Panc1 (cell line): ENCODE data around the gene TLE7. TPM values are rescaled to one million over a fixed set of nuclear protein-coding genes. Genes with fewer than 3 reads are reported as not detected.

Source experiments
- ATAC-seq: fragments of 200-7000 bp; cut with Tn5 transposase; 2 replicates; pipeline ENCODE4 v1.9.1; 2020; ENCODE audit warnings: mild to moderate bottlenecking, moderate library complexity
- BruUV-seq: library from RNA; stranded (reverse); fragments of 400-500 nt; replicated peaks from 2 replicates; lab custom pipeline; 2021; lab: Mats Ljungman, UMichigan
- CTCF ChIA-PET: fragments of 300-600 bp; sonication (Branson Sonifier 250); formaldehyde crosslinking; loops from one replicate; lab custom pipeline; 2022; ENCODE audit warnings: antibody characterized with exemption; lab: Charles Lee
- POLR2A ChIA-PET: fragments of 300-600 bp; sonication (Branson Sonifier 250); formaldehyde crosslinking; loops from one replicate; lab custom pipeline; 2022; ENCODE audit warnings: antibody characterized with exemption; lab: Charles Lee
- DNase-seq: peaks from one replicate; pipeline ENCODE4 v3.0.0-alpha.2; 2010; ENCODE audit warnings: low read depth, low spot score
- H3K27ac ChIP-seq: 2 replicates; pipeline ENCODE4 v1.5.1; 2011; ENCODE audit warnings: mild to moderate bottlenecking, low read length, inconsistent platforms
- H3K27me3 ChIP-seq: fragments of 200-500 bp; sonication (Bioruptor generic); 2 replicates; pipeline ENCODE4 v1.6.0; 2014; ENCODE audit warnings: low read length, inconsistent platforms; ENCODE audit not compliant: control insufficient read depth, insufficient read depth
- H3K36me3 ChIP-seq: fragments of 200-500 bp; sonication (Bioruptor generic); 2 replicates; pipeline ENCODE4 v1.5.1; 2014; ENCODE audit warnings: inconsistent platforms, mild to moderate bottlenecking, low read length, moderate library complexity; ENCODE audit not compliant: control insufficient read depth, insufficient read depth
- H3K4me1 ChIP-seq: 2 replicates; pipeline ENCODE4 v1.5.1; 2011; ENCODE audit warnings: inconsistent platforms, mild to moderate bottlenecking, low read length, moderate library complexity; ENCODE audit not compliant: control insufficient read depth, insufficient read depth
- H3K4me3 ChIP-seq, 2 experiments: 2 replicates each; pipeline ENCODE4 v1.5.1; 2011 to 2012; ENCODE audit warnings: low read depth in 2 of 2, low read length in 2 of 2, mild to moderate bottlenecking in 2 of 2, inconsistent platforms in 1 of 2, moderate library complexity in 1 of 2
- H3K9me3 ChIP-seq: fragments of 200-500 bp; sonication (Bioruptor generic); 2 replicates; pipeline ENCODE4 v1.5.1; 2014; ENCODE audit warnings: low read depth, mild to moderate bottlenecking, inconsistent platforms, low read length, moderate library complexity; ENCODE audit not compliant: control insufficient read depth, insufficient read depth
- POLR2AphosphoS5 ChIP-seq: IDR thresholded peaks from 2 replicates; pipeline ENCODE4 v1.6.1; 2012; ENCODE audit warnings: mild to moderate bottlenecking, low read depth, low read length, moderate library complexity
- SIN3A ChIP-seq: IDR thresholded peaks from 2 replicates; pipeline ENCODE4 v1.6.1; 2012; ENCODE audit warnings: low read depth, mild to moderate bottlenecking, low read length, moderate library complexity, borderline replicate concordance; ENCODE audit not compliant: insufficient read depth
- TCF7L2 ChIP-seq: IDR thresholded peaks from 2 replicates; pipeline ENCODE4 v1.6.1; 2011; ENCODE audit warnings: mild to moderate bottlenecking, low read depth, low read length, inconsistent platforms
- in situ Hi-C: cut with HindIII; loops from 2 replicates; pipeline ENCODE4 v1.10.0; 2016; ENCODE audit warnings: low sequenced_read_pairs, low pct_unique_long_range_greater_than_20kb
- intact Hi-C: fragments of 100-400 bp; cut with micrococcal nuclease; formaldehyde crosslinking; loops from one replicate; pipeline ENCODE4 v1.10.0; 2022; ENCODE audit not compliant: unreplicated experiment
- total RNA-seq: library from RNA; stranded (reverse); gene quantifications from one replicate; pipeline ENCODE4 v1.2.1, GENCODE V29; 2021; ENCODE audit not compliant: unreplicated experiment
- TF ChIP-seq, protein P1 (sequence below), 2 experiments: IDR thresholded peaks; 2 replicates each; pipeline ENCODE4 v1.6.1; 2011 to 2012; ENCODE audit warnings: low read depth in 2 of 2, control low read depth in 1 of 2, low read length in 1 of 2, mild to moderate bottlenecking in 1 of 2, moderate library complexity in 1 of 2; ENCODE audit not compliant: insufficient read depth in 1 of 2
- TF ChIP-seq, protein P2 (sequence below): fragments of 450-650 bp; IDR thresholded peaks from 2 replicates; pipeline ENCODE4 v1.5.1; 2017; ENCODE audit warnings: mild to moderate bottlenecking

The TLE7 gene
- total RNA-seq, 1 experiment from 2014 or later = not detected

DNA sequence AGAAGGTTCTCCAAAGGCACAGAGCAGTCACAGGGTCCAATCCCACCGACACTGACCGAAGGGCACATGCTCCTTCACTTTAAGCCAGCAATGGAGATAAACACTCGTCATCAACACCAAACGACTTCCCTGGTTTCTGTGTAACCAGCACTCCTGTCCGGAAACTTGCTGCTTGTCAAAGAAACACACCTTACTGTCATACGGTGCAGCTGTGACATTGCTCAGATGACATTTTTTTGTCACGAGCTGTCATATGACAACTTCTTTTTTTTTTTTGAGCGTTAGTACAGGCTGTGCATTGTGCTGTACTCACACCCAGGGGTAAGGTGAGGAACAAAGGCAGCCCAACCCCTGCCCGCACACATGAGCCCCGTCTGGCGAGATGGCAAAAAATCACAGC, 39.2 kb downstream of the TLE7 start:
- Histone ChIP-seq H3K4me1 (no peaks in the 10 kb centered on the region), H3K27me3 (peaks cover 6% of the 10 kb centered on the region; the same call in 1 of the 2 replicates), H3K36me3 (no peaks in the 10 kb centered on the region), H3K4me3 (no peak overlapping the region), H3K27ac (no peak overlapping the region), H3K9me3 (no peaks in the 10 kb centered on the region)
- CTCF ChIA-PET = no interaction called here
- ATAC-seq = no peak
- POLR2A ChIA-PET = no interaction called here
- no peak for DNase-seq
- no TSS peak for BruUV-seq
- intact Hi-C loops (no loop called here), in situ Hi-C loops (no loop called here)
- TF ChIP-seq TCF7L2 (no peak), POLR2AphosphoS5 (no peak), SIN3A (no peak)
- TF ChIP-seq, protein P1, sequence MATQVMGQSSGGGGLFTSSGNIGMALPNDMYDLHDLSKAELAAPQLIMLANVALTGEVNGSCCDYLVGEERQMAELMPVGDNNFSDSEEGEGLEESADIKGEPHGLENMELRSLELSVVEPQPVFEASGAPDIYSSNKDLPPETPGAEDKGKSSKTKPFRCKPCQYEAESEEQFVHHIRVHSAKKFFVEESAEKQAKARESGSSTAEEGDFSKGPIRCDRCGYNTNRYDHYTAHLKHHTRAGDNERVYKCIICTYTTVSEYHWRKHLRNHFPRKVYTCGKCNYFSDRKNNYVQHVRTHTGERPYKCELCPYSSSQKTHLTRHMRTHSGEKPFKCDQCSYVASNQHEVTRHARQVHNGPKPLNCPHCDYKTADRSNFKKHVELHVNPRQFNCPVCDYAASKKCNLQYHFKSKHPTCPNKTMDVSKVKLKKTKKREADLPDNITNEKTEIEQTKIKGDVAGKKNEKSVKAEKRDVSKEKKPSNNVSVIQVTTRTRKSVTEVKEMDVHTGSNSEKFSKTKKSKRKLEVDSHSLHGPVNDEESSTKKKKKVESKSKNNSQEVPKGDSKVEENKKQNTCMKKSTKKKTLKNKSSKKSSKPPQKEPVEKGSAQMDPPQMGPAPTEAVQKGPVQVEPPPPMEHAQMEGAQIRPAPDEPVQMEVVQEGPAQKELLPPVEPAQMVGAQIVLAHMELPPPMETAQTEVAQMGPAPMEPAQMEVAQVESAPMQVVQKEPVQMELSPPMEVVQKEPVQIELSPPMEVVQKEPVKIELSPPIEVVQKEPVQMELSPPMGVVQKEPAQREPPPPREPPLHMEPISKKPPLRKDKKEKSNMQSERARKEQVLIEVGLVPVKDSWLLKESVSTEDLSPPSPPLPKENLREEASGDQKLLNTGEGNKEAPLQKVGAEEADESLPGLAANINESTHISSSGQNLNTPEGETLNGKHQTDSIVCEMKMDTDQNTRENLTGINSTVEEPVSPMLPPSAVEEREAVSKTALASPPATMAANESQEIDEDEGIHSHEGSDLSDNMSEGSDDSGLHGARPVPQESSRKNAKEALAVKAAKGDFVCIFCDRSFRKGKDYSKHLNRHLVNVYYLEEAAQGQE (IDR thresholded peaks at IDR 0.05; ENCODE audit: insufficient read depth in 1 of 2, low read depth in 2 of 2, low read length in 1 of 2) = no peak
- TF ChIP-seq, protein P2, sequence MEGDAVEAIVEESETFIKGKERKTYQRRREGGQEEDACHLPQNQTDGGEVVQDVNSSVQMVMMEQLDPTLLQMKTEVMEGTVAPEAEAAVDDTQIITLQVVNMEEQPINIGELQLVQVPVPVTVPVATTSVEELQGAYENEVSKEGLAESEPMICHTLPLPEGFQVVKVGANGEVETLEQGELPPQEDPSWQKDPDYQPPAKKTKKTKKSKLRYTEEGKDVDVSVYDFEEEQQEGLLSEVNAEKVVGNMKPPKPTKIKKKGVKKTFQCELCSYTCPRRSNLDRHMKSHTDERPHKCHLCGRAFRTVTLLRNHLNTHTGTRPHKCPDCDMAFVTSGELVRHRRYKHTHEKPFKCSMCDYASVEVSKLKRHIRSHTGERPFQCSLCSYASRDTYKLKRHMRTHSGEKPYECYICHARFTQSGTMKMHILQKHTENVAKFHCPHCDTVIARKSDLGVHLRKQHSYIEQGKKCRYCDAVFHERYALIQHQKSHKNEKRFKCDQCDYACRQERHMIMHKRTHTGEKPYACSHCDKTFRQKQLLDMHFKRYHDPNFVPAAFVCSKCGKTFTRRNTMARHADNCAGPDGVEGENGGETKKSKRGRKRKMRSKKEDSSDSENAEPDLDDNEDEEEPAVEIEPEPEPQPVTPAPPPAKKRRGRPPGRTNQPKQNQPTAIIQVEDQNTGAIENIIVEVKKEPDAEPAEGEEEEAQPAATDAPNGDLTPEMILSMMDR = no peak

DNA sequence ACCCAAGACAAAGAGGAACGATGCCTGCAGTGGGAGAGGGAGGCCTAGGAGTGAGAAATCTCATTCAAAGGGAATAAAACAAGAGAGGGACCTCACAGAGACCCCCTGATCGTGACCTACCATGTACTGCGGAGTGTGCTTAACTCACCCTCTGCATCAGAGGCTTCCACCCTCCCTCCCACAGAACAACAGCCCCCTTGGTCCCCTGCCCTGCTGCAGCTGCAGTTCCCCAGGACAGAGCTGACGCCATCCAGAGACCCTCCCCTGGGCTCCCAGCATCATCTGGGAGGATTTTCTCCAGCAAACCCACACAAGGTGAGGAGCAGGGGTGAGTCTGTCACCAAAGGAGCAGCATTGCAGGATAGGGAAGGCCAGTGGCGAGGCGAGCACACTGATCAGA, 39.8 kb downstream of the TLE7 start:
- CTCF ChIA-PET = no interaction called here
- H3K27ac ChIP-seq = no peak overlapping the region
- no peaks in the 10 kb centered on the region for H3K4me1 ChIP-seq
- H3K27me3 ChIP-seq = peaks cover 6% of the 10 kb centered on the region; the same call in 1 of the 2 replicates
- POLR2A ChIA-PET = no interaction called here
- ATAC-seq = no peak
- no TSS peak for BruUV-seq
- H3K9me3 ChIP-seq = no peaks in the 10 kb centered on the region
- TF ChIP-seq TCF7L2 = no peak
- TF ChIP-seq, protein P2 = no peak
- TF ChIP-seq, protein P1 (IDR thresholded peaks at IDR 0.05; ENCODE audit: insufficient read depth in 1 of 2, low read depth in 2 of 2, low read length in 1 of 2) = no peak
- TF ChIP-seq POLR2AphosphoS5 = no peak
- TF ChIP-seq SIN3A = no peak
- no peak for DNase-seq
- no peak overlapping the region for H3K4me3 ChIP-seq
- intact Hi-C loops = no loop called here
- no peaks in the 10 kb centered on the region for H3K36me3 ChIP-seq
- in situ Hi-C loops = no loop called here
